Activated CD8-positive, alpha-beta memory T cell treated with anti-CD3 and anti-CD28 coated beads for 4 hours (primary cell): ENCODE data around the gene BSDC1.
A peak's percentile ranks its signal among the peaks of the same experiment; 100 is the strongest.
"Not testable (repeated sequence)": the region's sequence is repeated elsewhere in the genome, so short reads cannot be mapped to it uniquely, and the experiment has no call there.

Experiments
- DNase-seq, 2 donors: peaks; one replicate each; pipeline ENCODE4 v3.0.0-alpha.2; 2020; ENCODE audit warnings: low read depth in 2 of 2

BSDC1 gene

GRCh38 chr1:32358435-32358834 is 35.8 kb downstream of the BSDC1 start:
- no peak for DNase-seq

- DNase-seq = no peak
Measured at GRCh38 chr1:32357614-32358013, 36.6 kb downstream of the BSDC1 start.

GRCh38 chr1:32356478-32356877 is 37.8 kb downstream of the BSDC1 start:
- DNase-seq = no peak

- DNase-seq = not testable (repeated sequence)
Measured at GRCh38 chr1:32355778-32356177, 38.5 kb downstream of the BSDC1 start.

GRCh38 chr1:32353886-32354570 is 40.2 kb downstream of the BSDC1 start:
- no peak for DNase-seq

- DNase-seq = no peak
Measured at GRCh38 chr1:32353431-32353830, 40.8 kb downstream of the BSDC1 start.

GRCh38 chr1:32352831-32353383 is 41.3 kb downstream of the BSDC1 start:
- no peak for DNase-seq

- DNase-seq = no peak
Measured at GRCh38 chr1:32352239-32352745, 41.9 kb downstream of the BSDC1 start.

GRCh38 chr1:32351399-32352238 is 42.6 kb downstream of the BSDC1 start:
- peak; percentile 77 to 83 for DNase-seq

- peak; percentile 52 to 57 for DNase-seq
Measured at GRCh38 chr1:32350785-32351398, 43.3 kb downstream of the BSDC1 start.

- DNase-seq = no peak
Measured at GRCh38 chr1:32349211-32349708, 45.0 kb downstream of the BSDC1 start.

GRCh38 chr1:32346532-32347157 is 47.6 kb downstream of the BSDC1 start:
- DNase-seq = no peak

GRCh38 chr1:32345289-32345827 is 48.9 kb downstream of the BSDC1 start:
- DNase-seq = no peak

GRCh38 chr1:32342704-32343103 is 51.5 kb downstream of the BSDC1 start:
- DNase-seq = no peak

- no peak for DNase-seq
Measured at GRCh38 chr1:32341971-32342370, 52.3 kb downstream of the BSDC1 start.

- no peak for DNase-seq
Measured at GRCh38 chr1:32341186-32341757, 53.0 kb downstream of the BSDC1 start.

GRCh38 chr1:32339363-32339978 is 54.8 kb downstream of the BSDC1 start:
- DNase-seq = no peak

GRCh38 chr1:32338637-32339145 is 55.5 kb downstream of the BSDC1 start:
- DNase-seq = no peak

- DNase-seq = no peak
Measured at GRCh38 chr1:32337855-32338636, 56.2 kb downstream of the BSDC1 start.
